ENCODE results near the gene IER5.
"Not testable (repeated sequence)": the region's sequence is repeated elsewhere in the genome, so short reads cannot be mapped to it uniquely, and the experiment has no call there.

IER5 gene

GRCh38 chr1:181088079-181089016, at the start of gene IER5:
IER5 (plus strand) TSS chr1:181088700; CDS start chr1:181088903, 203 bp downstream.
- H3K4me3 ChIP-seq (ENCODE audit: low read depth, low read length), result peak within 1 kb of the TSS; percentile 83
- in situ Hi-C loops (cut with HindIII; ENCODE audit: low sequenced_read_pairs), result no loop called here
- no peak for TF ChIP-seq CTCF (IDR thresholded peaks at IDR 0.05; ENCODE audit: low read depth, low read length)
- peak; percentile 98 for DNase-seq (ENCODE audit: low read depth, low spot score)

GRCh38 chr1:181040284-181040865, 48.1 kb upstream of the IER5 start:
- in situ Hi-C loops (cut with HindIII; ENCODE audit: low sequenced_read_pairs), result no loop called here
- TF ChIP-seq CTCF (IDR thresholded peaks at IDR 0.05; ENCODE audit: low read depth, low read length), result no peak
- no peak for DNase-seq (ENCODE audit: low read depth, low spot score)

GRCh38 chr1:181043025-181043888, 45.2 kb upstream of the IER5 start:
- DNase-seq (ENCODE audit: low read depth, low spot score), result no peak
- no peak for TF ChIP-seq CTCF (IDR thresholded peaks at IDR 0.05; ENCODE audit: low read depth, low read length)
- no peak overlapping the region for H3K4me3 ChIP-seq (ENCODE audit: low read depth, low read length)
- in situ Hi-C loops (cut with HindIII; ENCODE audit: low sequenced_read_pairs), result no loop called here

More at GRCh38 chr1:181040284-181040865, 48.1 kb upstream of the IER5 start:
- H3K4me3 ChIP-seq (ENCODE audit: low read depth, low read length), result no peak overlapping the region

GRCh38 chr1:181044449-181044966, 44.0 kb upstream of the IER5 start:
- no peak overlapping the region for H3K4me3 ChIP-seq (ENCODE audit: low read depth, low read length)
- no peak for TF ChIP-seq CTCF (IDR thresholded peaks at IDR 0.05; ENCODE audit: low read depth, low read length)
- in situ Hi-C loops (cut with HindIII; ENCODE audit: low sequenced_read_pairs), result no loop called here
- no peak for DNase-seq (ENCODE audit: low read depth, low spot score)

- DNase-seq (ENCODE audit: low read depth, low spot score); in situ Hi-C loops (cut with HindIII; ENCODE audit: low sequenced_read_pairs); H3K4me3 ChIP-seq (ENCODE audit: low read depth, low read length): not testable (repeated sequence)
Observed at GRCh38 chr1:181045946-181046345, 42.6 kb upstream of the IER5 start.

GRCh38 chr1:181049378-181049777, 39.1 kb upstream of the IER5 start:
- TF ChIP-seq CTCF (IDR thresholded peaks at IDR 0.05; ENCODE audit: low read depth, low read length), result no peak
- in situ Hi-C loops (cut with HindIII; ENCODE audit: low sequenced_read_pairs), result no loop called here
- DNase-seq (ENCODE audit: low read depth, low spot score), result no peak
- H3K4me3 ChIP-seq (ENCODE audit: low read depth, low read length), result no peak overlapping the region

Data from astrocyte of the spinal cord (primary cell).